ENCODE measurements around the gene SLC25A26.

Gene SLC25A26

GRCh38 chr3:66394019-66394752 lies 173.4 kb downstream of the SLC25A26 start:
- no peak for DNase-seq (ENCODE audit: low read depth in 2 of 3, low spot score in 2 of 3)

GRCh38 chr3:66394753-66395249 lies 174.0 kb downstream of the SLC25A26 start:
- no peak for DNase-seq (ENCODE audit: low read depth in 2 of 3, low spot score in 2 of 3)

- no peak for DNase-seq (ENCODE audit: low read depth in 2 of 3, low spot score in 2 of 3)
Measured at GRCh38 chr3:66395635-66396034, 174.8 kb downstream of the SLC25A26 start.

GRCh38 chr3:66396161-66396760 lies 175.5 kb downstream of the SLC25A26 start:
- no peak for DNase-seq (ENCODE audit: low read depth in 2 of 3, low spot score in 2 of 3)

- DNase-seq (ENCODE audit: low read depth in 2 of 3, low spot score in 2 of 3): no peak
Measured at GRCh38 chr3:66396888-66397287, 176.1 kb downstream of the SLC25A26 start.

GRCh38 chr3:66397745-66398144 lies 176.9 kb downstream of the SLC25A26 start:
- DNase-seq (ENCODE audit: low read depth in 2 of 3, low spot score in 2 of 3): no peak

GRCh38 chr3:66398228-66399025 lies 177.6 kb downstream of the SLC25A26 start:
- DNase-seq (ENCODE audit: low read depth in 2 of 3, low spot score in 2 of 3): no peak

GRCh38 chr3:66399529-66400232 lies 178.9 kb downstream of the SLC25A26 start:
- no peak for DNase-seq (ENCODE audit: low read depth in 2 of 3, low spot score in 2 of 3)

- DNase-seq (ENCODE audit: low read depth in 2 of 3, low spot score in 2 of 3): no peak
Measured at GRCh38 chr3:66400411-66401156, 179.8 kb downstream of the SLC25A26 start.

GRCh38 chr3:66401157-66401550 lies 180.4 kb downstream of the SLC25A26 start:
- no peak for DNase-seq (ENCODE audit: low read depth in 2 of 3, low spot score in 2 of 3)

GRCh38 chr3:66401675-66402491 lies 181.1 kb downstream of the SLC25A26 start:
- DNase-seq (ENCODE audit: low read depth in 2 of 3, low spot score in 2 of 3): no peak

- no peak for DNase-seq (ENCODE audit: low read depth in 2 of 3, low spot score in 2 of 3)
Measured at GRCh38 chr3:66402596-66403290, 181.9 kb downstream of the SLC25A26 start.

GRCh38 chr3:66403323-66403990 lies 182.7 kb downstream of the SLC25A26 start:
- DNase-seq (ENCODE audit: low read depth in 2 of 3, low spot score in 2 of 3): no peak

- DNase-seq (ENCODE audit: low read depth in 2 of 3, low spot score in 2 of 3): no peak
Measured at GRCh38 chr3:66404197-66404596, 183.4 kb downstream of the SLC25A26 start.

- DNase-seq (ENCODE audit: low read depth in 2 of 3, low spot score in 2 of 3): no peak
Measured at GRCh38 chr3:66404903-66405700, 184.3 kb downstream of the SLC25A26 start.

- no peak for DNase-seq (ENCODE audit: low read depth in 2 of 3, low spot score in 2 of 3)
Measured at GRCh38 chr3:66405701-66406091, 184.9 kb downstream of the SLC25A26 start.

GRCh38 chr3:66406163-66406562 lies 185.4 kb downstream of the SLC25A26 start:
- no peak for DNase-seq (ENCODE audit: low read depth in 2 of 3, low spot score in 2 of 3)
